Pancreas (tissue), 10 donors: ENCODE measurements around the gene CAPZA2. TPM values are rescaled to one million over a fixed set of nuclear protein-coding genes. Genes with fewer than 3 reads are reported as not detected.
A peak's percentile ranks its signal among the peaks of the same experiment; 100 is the strongest.

Experiments
- ATAC-seq, 4 donors: fragments of 200-7000 bp; cut with Tn5 transposase; one replicate each; pipeline versions ENCODE4 v1.8.0 to v1.9.1; 2020; ENCODE audit warnings: mild to moderate bottlenecking in 4 of 4, moderate library complexity in 4 of 4
- DNase-seq, 6 donors: peaks; one replicate each; pipeline ENCODE4 v3.0.0-alpha.2; 2020
- FAIRE-seq: peaks from 2 replicates; lab custom pipeline; 2012; peaks lifted over from hg19 to GRCh38; lab: Jason Lieb, UNC
- H3K27ac ChIP-seq, 4 donors: fragments of 200-600 bp; sonication (generic); 1 replicate in 3 of 4; 2 replicates in 1 of 4; pipeline versions ENCODE4 v1.5.0 to v1.8.0; 2020
- H3K27me3 ChIP-seq, 4 donors: fragments of 200-600 bp; one replicate each; pipeline ENCODE4 v1.8.0; 2021
- H3K36me3 ChIP-seq, 3 donors: fragments of 200-600 bp; sonication (generic) in 1 of 3; one replicate each; pipeline versions ENCODE4 v1.5.0 to v1.8.0; 2020 to 2021
- H3K4me1 ChIP-seq, 3 donors: fragments of 200-600 bp; one replicate each; pipeline ENCODE4 v1.8.0; 2021
- H3K4me3 ChIP-seq, 4 donors: fragments of 200-600 bp; sonication (generic) in 2 of 4; one replicate each; pipeline versions ENCODE4 v1.5.0 to v1.8.0; 2020 to 2021
- H3K9me3 ChIP-seq, 4 donors: fragments of 200-600 bp; one replicate each; pipeline ENCODE4 v1.8.0; 2021
- CTCF ChIP-seq, 4 donors: fragments of 200-600 bp; sonication (generic) in 3 of 4; IDR thresholded peaks; one replicate each; pipeline versions ENCODE4 v1.5.0 to v1.8.0; 2021; ENCODE audit warnings: antibody characterized with exemption in 4 of 4
- WGBS, 2 donors: extraction: QIAGEN DNeasy Blood & Tissue Kit; methylation state at CpG; one replicate each; pipeline ENCODE4 v1.1.7; 2013; 5-methylcytosine and 5-hydroxymethylcytosine counted together
- intact Hi-C, 3 donors: fragments of 100-400 bp; cut with DNase I; formaldehyde crosslinking; loops; one replicate each; pipeline versions ENCODE4 v1.11.1 to v1.14.2; 2022
- polyA plus RNA-seq, 2 donors: library from polyadenylated mRNA; stranded (reverse); fragments of 200-250 nt; gene quantifications; one replicate each; pipeline ENCODE4 v1.2.3, GENCODE V29; 2013
- total RNA-seq, 6 donors: library from RNA; stranded (reverse); fragmentation: NEBNext Ultra II Directional in 4 of 6; extraction: Animal tissue kit (Norgen Biotek cat#: 25700) in 4 of 6; gene quantifications; one replicate each; pipeline versions ENCODE4 v1.2.1 to v1.2.4, GENCODE V29; 2021 to 2023
- donor health status: healthy with polysubstance abuse.
- donor health status: DM: no; HTN: no; CAD: no; lungs with moderate emphysema.
- donor health status: DM: no; HTN: no; CAD: no.
- donor health status: control.
- donor health status: control.
- donor health status: Bipolar disorder and iron deficiency.
- donor health status: DM: yes; HTN: yes; CAD: no.
- donor health status: DM: no; HTN: no; CAD: no.
- donor health status: DM: no; HTN: no; CAD: no.
- donor health status: DM: yes; HTN: yes; CAD: no.

The CAPZA2 gene
- total and polyA plus RNA-seq, 8 donors = 10.8 to 97.9 (median 58.3) TPM

GRCh38 chr7:116842371-116842770, 20.0 kb upstream of the CAPZA2 start:
- H3K27ac ChIP-seq = no peak overlapping the region
- ATAC-seq (no peak), FAIRE-seq (no peak), DNase-seq (no peak)
- no peaks in the 10 kb centered on the region for H3K4me1 ChIP-seq
- intact Hi-C loops = no loop called here
- TF ChIP-seq CTCF (IDR thresholded peaks at IDR 0.05) = no peak
- no peak overlapping the region for H3K4me3 ChIP-seq
- WGBS, 2 donors = 83 to 86% methylated on average over 1 of the region's 1 CpG
- no peaks in the 10 kb centered on the region for H3K36me3 ChIP-seq
- no peaks in the 10 kb centered on the region for H3K27me3 ChIP-seq
- no peaks in the 10 kb centered on the region for H3K9me3 ChIP-seq

- intact Hi-C loops = no loop called here
- no peak for TF ChIP-seq CTCF (IDR thresholded peaks at IDR 0.05)
- ATAC-seq (peak in 2 of 4 donors; percentile 38 to 53), FAIRE-seq (no peak), DNase-seq (no peak)
- no peaks in the 10 kb centered on the region for H3K4me1 ChIP-seq
- no peak overlapping the region for H3K4me3 ChIP-seq
- 68 to 77% methylated on average over 4 of the region's 4 CpGs for WGBS, 2 donors
- no peaks in the 10 kb centered on the region for H3K36me3 ChIP-seq
- no peak overlapping the region for H3K27ac ChIP-seq
- H3K27me3 ChIP-seq = no peaks in the 10 kb centered on the region
- H3K9me3 ChIP-seq = no peaks in the 10 kb centered on the region
Measured at GRCh38 chr7:116843378-116843777, 19.0 kb upstream of the CAPZA2 start.

GRCh38 chr7:116851175-116851574, 11.2 kb upstream of the CAPZA2 start:
- H3K36me3 ChIP-seq = no peaks in the 10 kb centered on the region
- no peaks in the 10 kb centered on the region for H3K9me3 ChIP-seq
- TF ChIP-seq CTCF (IDR thresholded peaks at IDR 0.05) = no peak
- H3K27ac ChIP-seq = no peak overlapping the region
- ATAC-seq (no peak), FAIRE-seq (no peak), DNase-seq (no peak)
- WGBS, 2 donors = 79% methylated on average over 5 of the region's 5 CpGs
- no peaks in the 10 kb centered on the region for H3K4me1 ChIP-seq
- H3K27me3 ChIP-seq = no peaks in the 10 kb centered on the region
- H3K4me3 ChIP-seq = no peak overlapping the region
- intact Hi-C loops = no loop called here

- no peak for FAIRE-seq
Measured at GRCh38 chr7:116851671-116852070, 10.7 kb upstream of the CAPZA2 start.

More at GRCh38 chr7:116851671-116852070, 10.7 kb upstream of the CAPZA2 start:
- no peak overlapping the region for H3K4me3 ChIP-seq
- 48 to 53% methylated on average over 3 of the region's 3 CpGs for WGBS, 2 donors
- no peaks in the 10 kb centered on the region for H3K36me3 ChIP-seq
- intact Hi-C loops = no loop called here
- H3K27ac ChIP-seq = no peak overlapping the region
- no peaks in the 10 kb centered on the region for H3K4me1 ChIP-seq
- no peak for DNase-seq
- ATAC-seq = no peak
- H3K27me3 ChIP-seq = no peaks in the 10 kb centered on the region
- H3K9me3 ChIP-seq = no peaks in the 10 kb centered on the region
- no peak for TF ChIP-seq CTCF (IDR thresholded peaks at IDR 0.05)
